Activated gamma-delta T cell treated with Interleukin-2 at 50 U/mL for 16 hours (primary cell): Measurements from ENCODE around the gene PGGT1B.

Source experiments
- DNase-seq: peaks from one replicate; pipeline ENCODE4 v3.0.0-alpha.2; 2020

Gene PGGT1B

DNA sequence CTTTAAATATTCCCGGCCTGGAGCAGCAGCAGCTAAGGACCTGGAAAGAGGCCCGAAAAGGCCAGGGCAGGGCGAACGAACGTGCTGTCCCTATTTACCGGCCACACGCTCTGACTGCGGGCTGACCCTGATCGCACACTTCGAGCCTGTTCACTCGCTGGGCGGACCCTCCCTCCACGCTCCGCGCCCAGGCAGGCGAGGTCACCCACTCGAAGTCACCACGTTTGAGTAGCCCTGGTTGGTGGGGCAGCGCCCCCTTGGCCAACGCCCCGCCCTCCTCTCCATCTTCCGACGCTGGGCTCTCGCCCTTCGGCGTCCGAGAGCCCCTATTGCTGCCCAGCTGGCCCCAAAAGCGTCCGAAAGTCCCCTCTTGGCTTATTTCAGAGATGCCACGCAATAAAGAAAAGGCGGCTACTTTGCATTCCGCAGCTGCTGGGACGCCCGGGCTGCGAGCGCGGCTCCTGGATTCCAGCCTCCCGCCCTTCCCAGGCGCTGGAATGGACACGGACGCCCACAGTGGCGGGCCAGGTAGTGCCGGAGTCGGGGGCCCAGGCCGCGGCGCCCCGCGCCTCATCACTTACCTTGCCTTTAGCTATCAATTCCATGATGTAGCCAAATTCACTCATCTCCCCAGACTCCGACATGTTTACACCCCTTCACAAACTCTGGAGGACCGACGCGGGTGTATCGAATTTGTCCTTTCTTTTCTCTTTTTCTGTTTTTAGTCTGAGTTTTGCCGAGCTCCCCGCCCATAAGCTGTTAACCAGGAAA, 83.1 kb downstream of the PGGT1B start:
- DNase-seq = no peak

DNA sequence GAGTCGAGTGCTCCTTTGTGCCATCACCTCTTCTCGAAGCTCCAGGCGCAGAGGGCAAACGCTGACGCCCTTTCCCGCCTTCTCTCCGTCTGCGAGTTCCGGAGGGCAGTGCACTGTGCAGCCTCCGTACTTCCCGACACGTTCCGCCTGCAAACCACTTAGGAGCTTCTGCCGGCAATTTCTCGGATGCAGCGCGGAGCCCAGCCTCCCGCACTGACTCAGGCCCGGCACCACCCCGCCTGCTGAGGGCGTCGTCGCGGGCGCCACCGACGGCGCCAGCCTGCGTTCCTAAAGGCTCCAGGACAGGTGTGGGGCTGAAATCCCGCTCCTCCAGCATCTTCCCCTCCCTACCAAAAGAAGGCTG, 83.7 kb downstream of the PGGT1B start:
- DNase-seq = no peak

DNA sequence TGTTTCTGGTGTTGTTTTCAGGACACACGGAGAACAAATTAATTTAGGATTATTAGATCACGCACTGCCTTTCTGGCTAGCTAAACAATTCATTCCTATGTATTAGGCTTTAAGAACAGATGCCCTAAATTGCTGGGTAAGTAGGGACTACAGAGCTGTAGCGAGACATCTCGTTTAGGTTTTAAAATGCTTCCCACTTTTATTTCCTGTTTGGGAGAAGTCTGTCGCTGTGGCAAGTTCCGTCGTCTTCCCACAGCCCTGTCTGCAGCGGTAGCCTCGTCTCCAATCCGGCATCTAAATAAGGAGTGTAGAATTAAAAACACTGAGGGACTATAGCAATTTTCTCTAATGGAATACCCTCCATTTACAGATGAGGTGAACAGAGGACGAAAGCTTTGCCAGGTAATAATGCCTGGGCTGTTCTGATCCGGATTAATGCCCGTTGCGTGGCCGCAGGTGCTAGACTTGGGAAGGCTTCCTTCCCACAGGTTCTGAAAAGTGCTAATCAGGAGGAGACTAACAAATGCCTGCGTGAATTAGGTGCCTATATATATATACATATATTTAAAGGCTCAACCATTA, 91.7 kb downstream of the PGGT1B start:
- no peak for DNase-seq

DNA sequence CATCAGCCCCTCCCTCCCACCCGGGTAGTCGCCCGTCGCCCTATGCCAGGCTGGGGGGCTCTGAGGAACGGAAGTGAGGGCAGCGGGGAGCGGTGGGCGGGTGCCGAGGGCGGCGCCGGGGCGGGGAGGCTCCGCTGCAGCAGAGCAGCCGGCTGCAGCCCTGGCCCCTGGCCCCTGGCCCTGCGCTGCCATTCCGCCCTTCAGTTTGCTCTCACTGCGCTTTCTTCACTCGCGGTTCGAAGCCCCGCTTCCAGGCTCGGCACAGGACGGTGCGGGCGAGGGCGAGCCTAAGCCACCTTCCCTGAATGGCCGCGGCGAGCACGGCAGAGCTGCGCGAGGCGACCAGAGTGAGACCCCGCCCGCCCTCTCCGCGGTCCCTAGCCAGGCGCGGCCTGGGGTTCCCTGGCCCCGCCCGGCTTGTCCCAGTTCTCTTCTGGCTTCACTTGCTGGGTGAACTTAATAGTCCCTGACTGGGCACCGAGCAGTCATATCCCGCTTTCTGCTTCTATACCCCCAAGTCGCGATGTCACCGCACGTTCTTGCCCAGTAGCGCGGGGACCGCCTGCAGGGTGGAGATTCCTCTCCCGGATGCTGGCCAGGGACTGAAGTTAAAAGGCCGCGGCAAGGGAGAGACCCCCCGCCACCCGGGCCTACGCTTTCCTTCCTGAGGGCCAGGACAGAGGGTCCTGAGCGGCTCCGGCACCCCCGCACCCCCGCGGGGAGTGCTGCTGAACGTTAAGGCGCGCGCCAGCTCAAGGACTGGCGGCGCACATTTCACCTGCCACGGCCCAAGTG, 92.3 kb downstream of the PGGT1B start:
- DNase-seq = no peak

DNA sequence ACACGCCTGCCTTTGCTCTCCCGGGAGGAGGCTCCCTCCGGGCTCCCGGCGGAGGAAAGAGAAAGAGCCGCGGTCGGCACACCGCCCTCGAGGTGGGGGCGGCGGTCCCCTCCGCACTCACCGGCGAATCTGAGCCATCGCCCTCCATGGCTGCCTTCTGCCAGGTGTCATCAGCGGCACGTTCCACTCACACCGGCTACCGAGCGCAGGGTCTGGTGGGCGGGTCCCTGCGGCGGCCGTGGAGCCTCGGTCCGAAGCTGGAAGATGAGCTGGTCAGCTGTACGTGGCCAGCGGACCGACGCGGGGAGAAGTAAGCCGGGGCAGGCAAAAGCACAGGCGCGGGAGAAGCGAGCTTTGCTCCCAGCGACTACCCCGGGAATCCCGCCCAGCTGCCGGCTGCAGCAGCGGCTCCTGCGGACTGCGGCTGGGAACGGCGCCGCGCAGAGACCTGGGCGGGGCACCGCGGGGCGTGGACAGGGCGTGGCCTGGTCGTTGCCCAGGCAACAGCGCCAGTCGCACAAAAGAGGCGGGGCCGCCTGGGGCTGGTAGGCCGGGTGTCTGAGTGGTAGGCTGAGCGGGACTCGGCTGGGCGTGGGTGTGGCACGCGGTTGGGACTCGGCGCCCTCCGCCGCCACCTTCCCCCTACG, 93.1 kb downstream of the PGGT1B start, which contains the start of gene TRIM36:
Gene TRIM36 (minus strand): TSS at position 422 of the 647 bp plus-strand sequence. CDS start 274 bp downstream, at position 148.
- DNase-seq = peak; percentile 80

DNA sequence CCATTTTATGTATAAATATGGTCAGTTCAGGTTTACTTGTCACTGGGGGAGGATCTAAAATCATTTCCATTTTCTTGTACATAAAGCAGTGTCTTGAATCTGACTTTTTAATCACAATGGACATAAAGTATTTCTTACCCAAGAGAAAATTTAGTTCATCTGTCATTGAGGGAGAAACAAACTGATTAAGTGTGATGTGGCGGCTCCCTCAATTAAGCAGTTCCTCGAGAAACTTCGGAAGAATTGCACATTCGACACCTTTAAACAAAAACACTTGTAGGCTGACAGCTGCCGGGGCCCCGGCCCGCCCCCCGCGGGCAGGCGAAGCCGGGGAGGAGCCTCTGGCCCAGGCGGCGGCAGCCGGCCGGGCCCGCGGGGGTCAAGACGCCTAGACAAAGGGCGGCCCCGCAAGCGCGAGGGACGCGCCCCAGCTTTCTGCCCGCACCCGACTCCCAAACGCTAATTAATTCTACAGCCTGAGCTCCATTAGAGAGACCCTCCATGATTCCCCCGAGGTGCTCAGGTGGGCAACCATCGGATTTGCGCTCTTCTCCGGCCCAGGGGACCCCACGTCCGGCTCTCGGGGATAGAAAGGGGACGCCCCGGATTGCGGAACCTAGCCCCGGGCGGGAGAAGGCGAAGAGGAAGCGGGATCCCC, 93.7 kb downstream of the PGGT1B start:
- DNase-seq = no peak

DNA sequence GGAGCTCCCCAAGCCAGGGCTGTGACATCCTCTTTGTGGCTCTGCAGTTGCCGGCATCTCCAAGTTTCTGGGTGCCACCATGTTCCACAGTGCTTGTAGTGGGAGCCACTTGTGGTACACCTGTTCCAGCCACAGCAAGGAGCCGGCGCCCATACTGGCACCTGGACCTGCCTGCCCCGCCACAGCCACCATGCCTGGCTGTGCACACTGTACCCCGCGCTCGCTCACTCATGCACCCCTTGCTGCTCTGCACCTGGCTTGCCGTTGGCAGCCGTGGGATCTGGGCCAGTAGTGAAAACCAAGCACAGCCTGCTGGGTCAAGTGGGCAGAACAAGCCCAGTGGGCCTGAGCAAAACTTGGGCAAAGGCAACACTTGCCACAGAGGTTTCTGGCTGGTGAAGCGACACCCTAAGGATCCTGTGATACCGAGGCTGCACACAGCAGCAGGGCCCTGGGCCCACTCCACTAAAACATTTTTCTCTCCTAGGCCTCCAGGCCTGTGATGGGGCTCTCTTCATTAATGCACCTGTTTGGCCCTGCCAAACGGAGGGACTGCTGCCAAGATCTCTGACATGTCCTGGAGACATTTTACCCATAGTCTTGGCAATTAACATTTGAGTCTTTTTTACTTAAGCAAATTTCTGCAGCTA, 95.8 kb downstream of the PGGT1B start:
- DNase-seq = no peak

DNA sequence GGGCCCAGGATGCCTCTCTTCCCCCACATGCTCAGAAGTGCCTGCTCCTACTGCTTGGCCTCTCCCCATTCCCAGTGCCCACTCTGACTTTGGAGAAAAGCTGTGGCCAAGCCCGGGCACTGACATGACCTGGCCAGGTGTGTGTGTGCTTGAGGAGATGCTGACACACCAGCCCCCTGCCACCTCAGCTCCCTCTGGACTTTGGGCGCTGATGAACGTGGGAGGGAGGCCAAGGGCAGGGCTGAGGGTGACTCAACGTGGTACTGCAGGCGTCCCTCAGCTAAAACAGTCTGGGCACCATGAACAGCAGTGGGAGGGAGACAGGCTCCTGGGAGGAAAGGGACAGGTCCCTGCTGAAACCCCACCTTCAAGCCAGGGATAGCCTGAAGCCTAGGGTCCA, 96.9 kb downstream of the PGGT1B start:
- DNase-seq = no peak

DNA sequence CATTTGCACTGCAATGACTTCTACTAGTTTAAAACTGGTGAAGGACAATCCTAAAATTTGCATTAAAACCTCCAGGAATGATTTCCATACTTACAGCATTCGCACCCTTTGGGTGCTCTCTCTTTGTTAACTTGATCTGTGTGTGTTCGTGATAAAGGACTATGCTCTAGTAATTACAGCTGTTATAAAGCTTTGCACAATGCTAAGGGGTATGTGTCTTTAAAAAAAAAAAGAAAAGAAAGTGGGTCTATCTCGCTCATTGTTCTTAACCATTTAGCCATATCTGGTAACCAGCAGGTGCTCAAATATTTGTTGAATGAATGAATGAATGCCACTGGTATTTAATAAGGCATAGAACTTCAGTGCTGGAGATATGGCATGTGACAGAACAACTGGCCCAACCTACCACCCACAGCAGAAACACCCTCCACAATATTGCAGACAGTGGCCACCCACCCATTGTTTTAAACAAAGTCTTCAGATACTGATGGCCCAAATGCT, 101.7 kb downstream of the PGGT1B start:
- no peak for DNase-seq
